ENCODE data around the gene PPIG.
"Not testable (repeated sequence)": the region's sequence is repeated elsewhere in the genome, so short reads cannot be mapped to it uniquely, and the experiment has no call there.

Gene PPIG

GRCh38 chr2:169664978-169665930, 81.1 kb downstream of the PPIG start:
- DNase-seq: no peak

GRCh38 chr2:169667583-169667982, 83.4 kb downstream of the PPIG start:
- peak in 1 of 2 donors; percentile 15 for DNase-seq

- no peak for DNase-seq
Observed at GRCh38 chr2:169670215-169670651, 86.1 kb downstream of the PPIG start.

- DNase-seq: no peak
Observed at GRCh38 chr2:169670937-169671336, 86.8 kb downstream of the PPIG start.

- DNase-seq: no peak
Observed at GRCh38 chr2:169672406-169672805, 88.3 kb downstream of the PPIG start.

GRCh38 chr2:169673106-169673505, 89.0 kb downstream of the PPIG start:
- no peak for DNase-seq

GRCh38 chr2:169673921-169674320, 89.8 kb downstream of the PPIG start:
- no peak for DNase-seq

- DNase-seq: no peak
Observed at GRCh38 chr2:169676357-169676756, 92.2 kb downstream of the PPIG start.

- no peak for DNase-seq
Observed at GRCh38 chr2:169676850-169677249, 92.7 kb downstream of the PPIG start.

GRCh38 chr2:169683054-169683424, 98.9 kb downstream of the PPIG start:
- peak in 1 of 2 donors; percentile 26 for DNase-seq

GRCh38 chr2:169683425-169684134, 99.4 kb downstream of the PPIG start:
- no peak for DNase-seq

- no peak for DNase-seq
Observed at GRCh38 chr2:169684135-169684565, 100.0 kb downstream of the PPIG start.

GRCh38 chr2:169684712-169685111, 100.6 kb downstream of the PPIG start:
- DNase-seq: not testable (repeated sequence)

GRCh38 chr2:169686825-169687224, 102.7 kb downstream of the PPIG start:
- not testable (repeated sequence) for DNase-seq

GRCh38 chr2:169687943-169688342, 103.8 kb downstream of the PPIG start:
- DNase-seq: not testable (repeated sequence)

- DNase-seq: no peak
Observed at GRCh38 chr2:169690958-169691357, 106.8 kb downstream of the PPIG start.

All from CD4-positive, alpha-beta T cell treated with Interleukin-4 for 1 hour (primary cell).